Measurements from ENCODE around the gene PLCH1. TPM values are rescaled to one million over a fixed set of nuclear protein-coding genes. Genes with fewer than 3 reads are reported as not detected.

Gene PLCH1
- total RNA-seq, 3 donors from 2014 or later = 4.2 to 13.2 (median 10.2) TPM

DNA sequence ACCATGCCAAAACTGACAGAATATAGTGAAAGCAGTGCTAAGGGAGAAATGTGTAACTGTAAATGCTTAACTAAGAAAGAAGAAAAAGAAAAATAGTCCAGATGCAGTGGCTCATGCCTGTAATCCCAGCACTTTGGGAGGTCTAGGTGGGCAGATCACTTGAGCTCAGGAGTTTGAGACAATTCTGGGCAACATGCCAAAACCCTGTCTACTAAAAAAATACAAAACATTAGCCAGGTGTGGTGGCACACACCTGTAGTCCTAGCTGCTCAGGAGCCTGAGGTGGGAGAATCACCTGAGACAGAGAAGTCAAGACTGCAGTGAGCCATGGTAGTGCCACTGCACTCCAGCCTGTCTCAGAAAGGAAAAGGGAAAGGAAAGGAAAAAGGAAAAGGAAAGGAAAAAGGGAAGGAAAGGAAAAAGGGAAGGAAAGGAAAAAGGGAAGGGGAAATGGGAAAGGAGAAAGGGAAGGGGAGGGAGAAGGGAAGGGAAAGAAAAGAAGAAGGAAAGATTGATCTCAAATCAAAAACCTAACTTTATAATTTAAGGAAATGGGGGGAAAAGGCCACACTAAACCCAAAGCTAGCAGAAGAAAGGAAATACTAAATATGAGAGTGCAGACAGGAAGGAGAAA, 40.9 kb upstream of the PLCH1 start:
- H3K4me3 ChIP-seq = no peak overlapping the region
- peaks cover 11% of the 10 kb centered on the region for H3K9me3 ChIP-seq
- no peaks in the 10 kb centered on the region for H3K36me3 ChIP-seq (ENCODE audit: low read depth)
- intact Hi-C loops (cut with DNase I, micrococcal nuclease) = no loop called here
- no peaks in the 10 kb centered on the region for H3K4me1 ChIP-seq (ENCODE audit: low read depth)
- no peak for DNase-seq
- no peak for ATAC-seq
- TF ChIP-seq, protein P1, sequence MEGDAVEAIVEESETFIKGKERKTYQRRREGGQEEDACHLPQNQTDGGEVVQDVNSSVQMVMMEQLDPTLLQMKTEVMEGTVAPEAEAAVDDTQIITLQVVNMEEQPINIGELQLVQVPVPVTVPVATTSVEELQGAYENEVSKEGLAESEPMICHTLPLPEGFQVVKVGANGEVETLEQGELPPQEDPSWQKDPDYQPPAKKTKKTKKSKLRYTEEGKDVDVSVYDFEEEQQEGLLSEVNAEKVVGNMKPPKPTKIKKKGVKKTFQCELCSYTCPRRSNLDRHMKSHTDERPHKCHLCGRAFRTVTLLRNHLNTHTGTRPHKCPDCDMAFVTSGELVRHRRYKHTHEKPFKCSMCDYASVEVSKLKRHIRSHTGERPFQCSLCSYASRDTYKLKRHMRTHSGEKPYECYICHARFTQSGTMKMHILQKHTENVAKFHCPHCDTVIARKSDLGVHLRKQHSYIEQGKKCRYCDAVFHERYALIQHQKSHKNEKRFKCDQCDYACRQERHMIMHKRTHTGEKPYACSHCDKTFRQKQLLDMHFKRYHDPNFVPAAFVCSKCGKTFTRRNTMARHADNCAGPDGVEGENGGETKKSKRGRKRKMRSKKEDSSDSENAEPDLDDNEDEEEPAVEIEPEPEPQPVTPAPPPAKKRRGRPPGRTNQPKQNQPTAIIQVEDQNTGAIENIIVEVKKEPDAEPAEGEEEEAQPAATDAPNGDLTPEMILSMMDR (IDR thresholded peaks at IDR 0.05) = no peak

DNA sequence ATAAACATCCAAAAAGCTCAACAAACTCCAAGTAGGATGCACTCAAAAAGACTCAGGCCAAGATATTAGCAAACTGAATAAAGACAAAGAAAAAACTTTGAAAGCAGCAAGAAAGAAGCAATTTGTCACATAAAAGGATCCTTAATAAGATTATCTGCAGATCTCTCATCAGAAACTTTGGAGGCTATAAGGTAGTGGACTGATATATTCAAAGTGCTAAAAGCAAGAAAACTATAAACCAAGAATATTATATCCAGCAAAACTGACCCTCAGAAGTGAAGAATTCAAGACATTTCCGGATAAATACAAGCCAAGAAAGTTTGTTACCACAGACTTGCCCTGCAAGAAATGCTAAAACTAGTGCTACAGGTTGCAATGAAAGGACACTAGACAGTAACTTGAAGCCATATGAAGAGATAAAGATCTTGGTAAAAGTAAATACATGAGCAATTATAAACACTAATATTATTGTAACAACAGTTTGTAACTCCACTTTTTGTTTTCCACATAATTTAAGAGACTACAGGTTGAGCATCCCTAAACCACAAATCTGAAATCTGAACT, 37.6 kb upstream of the PLCH1 start:
- DNase-seq (no peak), ATAC-seq (no peak)
- H3K36me3 ChIP-seq (ENCODE audit: low read depth) = no peaks in the 10 kb centered on the region
- no peaks in the 10 kb centered on the region for H3K4me1 ChIP-seq (ENCODE audit: low read depth)
- peaks cover 11% of the 10 kb centered on the region for H3K9me3 ChIP-seq
- H3K4me3 ChIP-seq = no peak overlapping the region
- intact Hi-C loops (cut with DNase I, micrococcal nuclease) = no loop called here
- TF ChIP-seq, protein P1 (IDR thresholded peaks at IDR 0.05) = no peak

DNA sequence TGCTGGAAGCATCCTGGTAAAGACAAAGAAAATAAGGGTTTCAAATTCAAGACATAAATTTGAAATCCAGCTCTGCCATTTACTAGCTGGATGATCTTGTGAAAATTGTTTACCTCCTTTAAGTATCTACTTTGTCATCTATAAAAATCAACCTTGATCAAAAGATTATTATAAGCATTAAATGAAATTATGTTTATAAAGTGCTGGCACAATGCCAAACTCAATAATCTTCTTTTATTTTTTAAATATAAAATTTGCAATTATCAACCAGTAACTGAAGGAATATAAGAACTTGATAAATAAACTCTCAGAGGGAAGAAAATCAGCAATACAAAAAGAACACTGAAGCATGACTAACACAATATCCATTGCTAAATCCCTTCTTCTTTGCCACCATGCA, 35.4 kb upstream of the PLCH1 start:
- TF ChIP-seq, protein P1 (IDR thresholded peaks at IDR 0.05) = no peak
- Histone ChIP-seq H3K9me3 (peaks cover 11% of the 10 kb centered on the region), H3K4me1 (ENCODE audit: low read depth) (no peaks in the 10 kb centered on the region), H3K4me3 (no peak overlapping the region), H3K36me3 (ENCODE audit: low read depth) (no peaks in the 10 kb centered on the region)
- DNase-seq (no peak), ATAC-seq (no peak)
- intact Hi-C loops (cut with DNase I, micrococcal nuclease) = no loop called here

- ATAC-seq (no peak), DNase-seq (no peak)
- no peak overlapping the region for H3K4me3 ChIP-seq
- intact Hi-C loops (cut with DNase I, micrococcal nuclease) = no loop called here
- H3K4me1 ChIP-seq (ENCODE audit: low read depth) = no peaks in the 10 kb centered on the region
- H3K36me3 ChIP-seq (ENCODE audit: low read depth) = no peaks in the 10 kb centered on the region
- H3K9me3 ChIP-seq = peaks cover 11% of the 10 kb centered on the region
- TF ChIP-seq, protein P1 (IDR thresholded peaks at IDR 0.05) = no peak
These were observed 33.6 kb upstream of the PLCH1 start for GRCh38 chr3:155778462-155778861.

GRCh38 chr3:155772801-155773200, 27.9 kb upstream of the PLCH1 start:
- no peak overlapping the region for H3K4me3 ChIP-seq
- ATAC-seq = no peak
- TF ChIP-seq, protein P1 (IDR thresholded peaks at IDR 0.05) = no peak
- no peaks in the 10 kb centered on the region for H3K9me3 ChIP-seq
- intact Hi-C loops (cut with DNase I, micrococcal nuclease) = no loop called here
- H3K4me1 ChIP-seq (ENCODE audit: low read depth) = no peaks in the 10 kb centered on the region
- no peaks in the 10 kb centered on the region for H3K36me3 ChIP-seq (ENCODE audit: low read depth)
- no peak for DNase-seq

All from mucosa of descending colon (tissue), 3 donors.